ENCODE results near the gene INSM1. TPM values are rescaled to one million over a fixed set of nuclear protein-coding genes. Genes with fewer than 3 reads are reported as not detected.

INSM1 gene
- total and polyA plus RNA-seq, 5 donors from 2014 or later = 0.12 TPM; not detected in 4

- DNase-seq (no peak), ATAC-seq (ENCODE audit: low read depth in 2 of 2) (no peak)
- no peak overlapping the region for H3K4me3 ChIP-seq (ENCODE audit: low read depth, low read length)
- Mint-ChIP-seq H3K36me3 (peaks cover 26% of the 10 kb centered on the region), H3K4me3 (no peak overlapping the region), H3K9me3 (peaks cover 0 to 2% (median 0%) of the 10 kb centered on the region in 7 donors), H3K27me3 (no peaks in the 10 kb centered on the region), H3K4me1 (peaks cover 0 to 3% (median 0%) of the 10 kb centered on the region in 4 donors), H3K27ac (no peak overlapping the region)
- peaks cover 2% of the 10 kb centered on the region for H3K36me3 ChIP-seq (ENCODE audit: control insufficient read depth, insufficient read depth, low read length)
- H3K9me3 ChIP-seq (ENCODE audit: control insufficient read depth in 2 of 2, low read length in 2 of 2) = no peaks in the 10 kb centered on the region
- no peak overlapping the region for H3K27ac ChIP-seq (ENCODE audit: insufficient read depth, low read length, poor library complexity, severe bottlenecking)
- no peaks in the 10 kb centered on the region for H3K27me3 ChIP-seq (ENCODE audit: control insufficient read depth, insufficient read depth, low read length)
- H3K4me1 ChIP-seq (ENCODE audit: control insufficient read depth, insufficient read depth, low read length, poor library complexity, severe bottlenecking) = no peaks in the 10 kb centered on the region
Measured at GRCh38 chr20:20407891-20408805, 40.2 kb downstream of the INSM1 start.

- ATAC-seq (ENCODE audit: low read depth in 2 of 2) (no peak), DNase-seq (no peak)
- H3K4me3 ChIP-seq (ENCODE audit: low read depth, low read length) = no peak overlapping the region
- no peaks in the 10 kb centered on the region for H3K4me1 ChIP-seq (ENCODE audit: control insufficient read depth, insufficient read depth, low read length, poor library complexity, severe bottlenecking)
- H3K9me3 Mint-ChIP-seq = peaks cover 0 to 2% (median 0%) of the 10 kb centered on the region in 7 donors
- peaks cover 30% of the 10 kb centered on the region for H3K36me3 Mint-ChIP-seq
- peaks cover 2% of the 10 kb centered on the region for H3K36me3 ChIP-seq (ENCODE audit: control insufficient read depth, insufficient read depth, low read length)
- no peaks in the 10 kb centered on the region for H3K27me3 Mint-ChIP-seq
- H3K27ac Mint-ChIP-seq = no peak overlapping the region
- no peak overlapping the region for H3K27ac ChIP-seq (ENCODE audit: insufficient read depth, low read length, poor library complexity, severe bottlenecking)
- H3K27me3 ChIP-seq (ENCODE audit: control insufficient read depth, insufficient read depth, low read length) = no peaks in the 10 kb centered on the region
- no peaks in the 10 kb centered on the region for H3K9me3 ChIP-seq (ENCODE audit: control insufficient read depth in 2 of 2, low read length in 2 of 2)
- H3K4me3 Mint-ChIP-seq = no peak overlapping the region
- peaks cover 0 to 3% (median 0%) of the 10 kb centered on the region in 4 donors for H3K4me1 Mint-ChIP-seq
Measured at GRCh38 chr20:20409331-20409730, 41.4 kb downstream of the INSM1 start.

GRCh38 chr20:20410678-20411077 lies 42.8 kb downstream of the INSM1 start:
- H3K4me3 ChIP-seq (ENCODE audit: low read depth, low read length) = no peak overlapping the region
- H3K36me3 ChIP-seq (ENCODE audit: control insufficient read depth, insufficient read depth, low read length) = peaks cover 2% of the 10 kb centered on the region
- Mint-ChIP-seq H3K4me1 (peaks cover 0 to 2% (median 0%) of the 10 kb centered on the region in 4 donors), H3K27ac (no peak overlapping the region), H3K27me3 (no peaks in the 10 kb centered on the region), H3K9me3 (peaks cover 0 to 2% (median 0%) of the 10 kb centered on the region in 7 donors), H3K4me3 (no peak overlapping the region), H3K36me3 (peaks cover 26% of the 10 kb centered on the region)
- H3K27ac ChIP-seq (ENCODE audit: insufficient read depth, low read length, poor library complexity, severe bottlenecking) = no peak overlapping the region
- DNase-seq (no peak), ATAC-seq (ENCODE audit: low read depth in 2 of 2) (no peak)
- no peaks in the 10 kb centered on the region for H3K9me3 ChIP-seq (ENCODE audit: control insufficient read depth in 2 of 2, low read length in 2 of 2)
- no peaks in the 10 kb centered on the region for H3K27me3 ChIP-seq (ENCODE audit: control insufficient read depth, insufficient read depth, low read length)
- no peaks in the 10 kb centered on the region for H3K4me1 ChIP-seq (ENCODE audit: control insufficient read depth, insufficient read depth, low read length, poor library complexity, severe bottlenecking)

- peaks cover 23% of the 10 kb centered on the region for H3K36me3 Mint-ChIP-seq
- peaks cover 0 to 2% (median 0%) of the 10 kb centered on the region in 7 donors for H3K9me3 Mint-ChIP-seq
- no peak overlapping the region for H3K27ac ChIP-seq (ENCODE audit: insufficient read depth, low read length, poor library complexity, severe bottlenecking)
- no peaks in the 10 kb centered on the region for H3K27me3 Mint-ChIP-seq
- no peaks in the 10 kb centered on the region for H3K27me3 ChIP-seq (ENCODE audit: control insufficient read depth, insufficient read depth, low read length)
- no peak overlapping the region for H3K27ac Mint-ChIP-seq
- no peak overlapping the region for H3K4me3 Mint-ChIP-seq
- no peak for ATAC-seq (ENCODE audit: low read depth in 2 of 2)
- H3K36me3 ChIP-seq (ENCODE audit: control insufficient read depth, insufficient read depth, low read length) = peaks cover 2% of the 10 kb centered on the region
- no peaks in the 10 kb centered on the region for H3K4me1 Mint-ChIP-seq
- no peak overlapping the region for H3K4me3 ChIP-seq (ENCODE audit: low read depth, low read length)
- no peak for DNase-seq
- H3K4me1 ChIP-seq (ENCODE audit: control insufficient read depth, insufficient read depth, low read length, poor library complexity, severe bottlenecking) = no peaks in the 10 kb centered on the region
- H3K9me3 ChIP-seq (ENCODE audit: control insufficient read depth in 2 of 2, low read length in 2 of 2) = no peaks in the 10 kb centered on the region
Measured at GRCh38 chr20:20411402-20411801, 43.5 kb downstream of the INSM1 start.

GRCh38 chr20:20411836-20412235 lies 43.9 kb downstream of the INSM1 start:
- no peak overlapping the region for H3K27ac Mint-ChIP-seq
- no peak overlapping the region for H3K4me3 Mint-ChIP-seq
- DNase-seq (no peak), ATAC-seq (ENCODE audit: low read depth in 2 of 2) (no peak)
- peaks cover 0 to 2% (median 0%) of the 10 kb centered on the region in 7 donors for H3K9me3 Mint-ChIP-seq
- peaks cover 22% of the 10 kb centered on the region for H3K36me3 Mint-ChIP-seq
- H3K36me3 ChIP-seq (ENCODE audit: control insufficient read depth, insufficient read depth, low read length) = peaks cover 2% of the 10 kb centered on the region
- H3K4me1 ChIP-seq (ENCODE audit: control insufficient read depth, insufficient read depth, low read length, poor library complexity, severe bottlenecking) = no peaks in the 10 kb centered on the region
- H3K4me1 Mint-ChIP-seq = no peaks in the 10 kb centered on the region
- H3K9me3 ChIP-seq (ENCODE audit: control insufficient read depth in 2 of 2, low read length in 2 of 2) = no peaks in the 10 kb centered on the region
- H3K27me3 ChIP-seq (ENCODE audit: control insufficient read depth, insufficient read depth, low read length) = no peaks in the 10 kb centered on the region
- H3K27me3 Mint-ChIP-seq = no peaks in the 10 kb centered on the region
- no peak overlapping the region for H3K27ac ChIP-seq (ENCODE audit: insufficient read depth, low read length, poor library complexity, severe bottlenecking)
- no peak overlapping the region for H3K4me3 ChIP-seq (ENCODE audit: low read depth, low read length)

- H3K9me3 Mint-ChIP-seq = peaks cover 0 to 2% (median 0%) of the 10 kb centered on the region in 7 donors
- ATAC-seq (ENCODE audit: low read depth in 2 of 2) (no peak), DNase-seq (no peak)
- Histone ChIP-seq H3K36me3 (ENCODE audit: control insufficient read depth, insufficient read depth, low read length) (peaks cover 2% of the 10 kb centered on the region), H3K4me1 (ENCODE audit: control insufficient read depth, insufficient read depth, low read length, poor library complexity, severe bottlenecking) (no peaks in the 10 kb centered on the region), H3K4me3 (ENCODE audit: low read depth, low read length) (no peak overlapping the region), H3K27me3 (ENCODE audit: control insufficient read depth, insufficient read depth, low read length) (no peaks in the 10 kb centered on the region), H3K27ac (ENCODE audit: insufficient read depth, low read length, poor library complexity, severe bottlenecking) (no peak overlapping the region), H3K9me3 (ENCODE audit: control insufficient read depth in 2 of 2, low read length in 2 of 2) (no peaks in the 10 kb centered on the region)
- no peak overlapping the region for H3K4me3 Mint-ChIP-seq
- peaks cover 27% of the 10 kb centered on the region for H3K36me3 Mint-ChIP-seq
- H3K27ac Mint-ChIP-seq = no peak overlapping the region
- H3K27me3 Mint-ChIP-seq = no peaks in the 10 kb centered on the region
- no peaks in the 10 kb centered on the region for H3K4me1 Mint-ChIP-seq
Measured at GRCh38 chr20:20412750-20413149, 44.8 kb downstream of the INSM1 start.

- Mint-ChIP-seq H3K27ac (no peak overlapping the region), H3K27me3 (no peaks in the 10 kb centered on the region), H3K4me3 (no peak overlapping the region), H3K4me1 (no peaks in the 10 kb centered on the region), H3K36me3 (peaks cover 30% of the 10 kb centered on the region), H3K9me3 (peaks cover 0 to 2% (median 0%) of the 10 kb centered on the region in 7 donors)
- no peaks in the 10 kb centered on the region for H3K9me3 ChIP-seq (ENCODE audit: control insufficient read depth in 2 of 2, low read length in 2 of 2)
- H3K27me3 ChIP-seq (ENCODE audit: control insufficient read depth, insufficient read depth, low read length) = no peaks in the 10 kb centered on the region
- no peak overlapping the region for H3K27ac ChIP-seq (ENCODE audit: insufficient read depth, low read length, poor library complexity, severe bottlenecking)
- H3K4me3 ChIP-seq (ENCODE audit: low read depth, low read length) = no peak overlapping the region
- DNase-seq (no peak), ATAC-seq (ENCODE audit: low read depth in 2 of 2) (no peak)
- H3K36me3 ChIP-seq (ENCODE audit: control insufficient read depth, insufficient read depth, low read length) = peaks cover 2% of the 10 kb centered on the region
- H3K4me1 ChIP-seq (ENCODE audit: control insufficient read depth, insufficient read depth, low read length, poor library complexity, severe bottlenecking) = no peaks in the 10 kb centered on the region
Measured at GRCh38 chr20:20413810-20414281, 45.9 kb downstream of the INSM1 start.

Measured in CD4-positive, CD25-positive, alpha-beta regulatory T cell (primary cell).